A549 treated with GW870086 at 1 μM for 4 hours (cell line): Measurements from ENCODE around the gene FABP3. TPM values are rescaled to one million over a fixed set of nuclear protein-coding genes. Genes with fewer than 3 reads are reported as not detected.

Source experiments
- total RNA-seq: library from RNA; stranded (reverse); fragments of 200-300 nt; extraction: Qiagen RNA extraction; gene quantifications from 5 replicates; pipeline ENCODE4 v1.2.3, GENCODE V29; 2022; ENCODE audit warnings: low read depth

The FABP3 gene
- total RNA-seq: not detected in 5 replicates

GRCh38 chr1:31373056-31373896 lies at the start of gene FABP3:
FABP3 (minus strand) TSS chr1:31373076; CDS start chr1:31373014, 62 bp downstream.

GRCh38 chr1:31412732-31413404 lies 40.0 kb upstream of the FABP3 start, which contains the start of gene SERINC2:
SERINC2 (plus strand) TSS chr1:31413213; CDS start chr1:31413266, 53 bp downstream.

Other genes starting within 250 kb of the FABP3 start
- 0.97 to 1.6 TPM (median 1.1 TPM) in 5 replicates for gene NKAIN1, start 133.2 kb downstream of the FABP3 start, total RNA-seq
- gene SNRNP40, start 76.3 kb downstream of the FABP3 start, total RNA-seq: 40.4 to 45.9 TPM (median 44.5 TPM) in 5 replicates
- 23.7 to 27.2 TPM (median 25.2 TPM) in 5 replicates for gene ZCCHC17, start 76.0 kb downstream of the FABP3 start, total RNA-seq
- 18.9 to 32.6 TPM (median 31.6 TPM) in 5 replicates for gene SERINC2, start 40.1 kb upstream of the FABP3 start, total RNA-seq
- 0.29 to 1.4 TPM (median 0.77 TPM) in 5 replicates for gene TINAGL1, start 203.4 kb upstream of the FABP3 start, total RNA-seq
- gene HCRTR1, start 244.6 kb upstream of the FABP3 start, total RNA-seq: not detected in 5 replicates